ENCODE data around the gene MTHFD2.
A peak's percentile ranks its signal among the peaks of the same experiment; 100 is the strongest.
"Not testable (repeated sequence)": the region's sequence is repeated elsewhere in the genome, so short reads cannot be mapped to it uniquely, and the experiment has no call there.

Gene MTHFD2

GRCh38 chr2:74198461-74199274 is at the start of gene MTHFD2:
Gene MTHFD2 (plus strand): TSS chr2:74198615. CDS start chr2:74198642, 27 bp downstream.
- peak; percentile 88 for DNase-seq (ENCODE audit: low read depth)

- DNase-seq (ENCODE audit: low read depth): no peak
Measured at GRCh38 chr2:74149247-74149525, 49.2 kb upstream of the MTHFD2 start.

- no peak for DNase-seq (ENCODE audit: low read depth)
Measured at GRCh38 chr2:74149570-74150319, 48.7 kb upstream of the MTHFD2 start.

GRCh38 chr2:74152954-74153353 is 45.5 kb upstream of the MTHFD2 start:
- DNase-seq (ENCODE audit: low read depth): no peak

GRCh38 chr2:74155830-74156229 is 42.6 kb upstream of the MTHFD2 start:
- no peak for DNase-seq (ENCODE audit: low read depth)

- DNase-seq (ENCODE audit: low read depth): no peak
Measured at GRCh38 chr2:74162951-74163350, 35.5 kb upstream of the MTHFD2 start.

- no peak for DNase-seq (ENCODE audit: low read depth)
Measured at GRCh38 chr2:74164761-74165160, 33.7 kb upstream of the MTHFD2 start.

- DNase-seq (ENCODE audit: low read depth): no peak
Measured at GRCh38 chr2:74168739-74169138, 29.7 kb upstream of the MTHFD2 start.

GRCh38 chr2:74174909-74175308 is 23.5 kb upstream of the MTHFD2 start:
- no peak for DNase-seq (ENCODE audit: low read depth)

GRCh38 chr2:74177696-74178095 is 20.7 kb upstream of the MTHFD2 start:
- DNase-seq (ENCODE audit: low read depth): no peak

GRCh38 chr2:74178211-74179062 is 20.0 kb upstream of the MTHFD2 start, which contains the start of gene MOB1A:
Gene MOB1A (minus strand): TSS chr2:74178879. CDS start chr2:74178674, 205 bp downstream.
- DNase-seq (ENCODE audit: low read depth): peak; percentile 98

- DNase-seq (ENCODE audit: low read depth): no peak
Measured at GRCh38 chr2:74179063-74179865, 19.2 kb upstream of the MTHFD2 start.

- DNase-seq (ENCODE audit: low read depth): no peak
Measured at GRCh38 chr2:74181739-74182138, 16.7 kb upstream of the MTHFD2 start.

GRCh38 chr2:74183878-74184277 is 14.5 kb upstream of the MTHFD2 start:
- DNase-seq (ENCODE audit: low read depth): no peak

- no peak for DNase-seq (ENCODE audit: low read depth)
Measured at GRCh38 chr2:74186038-74186437, 12.4 kb upstream of the MTHFD2 start.

- not testable (repeated sequence) for DNase-seq (ENCODE audit: low read depth)
Measured at GRCh38 chr2:74186706-74187105, 11.7 kb upstream of the MTHFD2 start.

- no peak for DNase-seq (ENCODE audit: low read depth)
Measured at GRCh38 chr2:74188018-74188601, 10.3 kb upstream of the MTHFD2 start.

- no peak for DNase-seq (ENCODE audit: low read depth)
Measured at GRCh38 chr2:74188696-74189095, 9.7 kb upstream of the MTHFD2 start.

- DNase-seq (ENCODE audit: low read depth): no peak
Measured at GRCh38 chr2:74191596-74192380, 6.6 kb upstream of the MTHFD2 start.

- DNase-seq (ENCODE audit: low read depth): no peak
Measured at GRCh38 chr2:74194799-74195198, 3.6 kb upstream of the MTHFD2 start.
